IPS-18a (cell line): Measurements from ENCODE around the gene LRWD1.
A peak's percentile ranks its signal among the peaks of the same experiment; 100 is the strongest.

Source experiments
- H3K27ac ChIP-seq: one replicate; pipeline ENCODE4 v1.5.1; 2013; ENCODE audit warnings: low read length
- H3K27me3 ChIP-seq: one replicate; pipeline ENCODE4 v1.6.1; 2013; ENCODE audit warnings: mild to moderate bottlenecking, low read length; ENCODE audit not compliant: control insufficient read depth, insufficient read depth
- H3K36me3 ChIP-seq: one replicate; pipeline ENCODE4 v1.6.1; 2013; ENCODE audit warnings: low read depth, low read length; ENCODE audit not compliant: control insufficient read depth
- H3K4me1 ChIP-seq: one replicate; pipeline ENCODE4 v1.6.1; 2013; ENCODE audit warnings: low read depth, low read length; ENCODE audit not compliant: control insufficient read depth
- H3K4me3 ChIP-seq: one replicate; pipeline ENCODE4 v1.5.1; 2013; ENCODE audit warnings: low read length
- H3K9ac ChIP-seq: one replicate; pipeline ENCODE4 v1.6.1; 2013; ENCODE audit warnings: mild to moderate bottlenecking, low read length, moderate library complexity
- H3K9me3 ChIP-seq: one replicate; pipeline ENCODE4 v1.6.1; 2013; ENCODE audit warnings: low read depth, low read length; ENCODE audit not compliant: control insufficient read depth

Gene LRWD1

DNA sequence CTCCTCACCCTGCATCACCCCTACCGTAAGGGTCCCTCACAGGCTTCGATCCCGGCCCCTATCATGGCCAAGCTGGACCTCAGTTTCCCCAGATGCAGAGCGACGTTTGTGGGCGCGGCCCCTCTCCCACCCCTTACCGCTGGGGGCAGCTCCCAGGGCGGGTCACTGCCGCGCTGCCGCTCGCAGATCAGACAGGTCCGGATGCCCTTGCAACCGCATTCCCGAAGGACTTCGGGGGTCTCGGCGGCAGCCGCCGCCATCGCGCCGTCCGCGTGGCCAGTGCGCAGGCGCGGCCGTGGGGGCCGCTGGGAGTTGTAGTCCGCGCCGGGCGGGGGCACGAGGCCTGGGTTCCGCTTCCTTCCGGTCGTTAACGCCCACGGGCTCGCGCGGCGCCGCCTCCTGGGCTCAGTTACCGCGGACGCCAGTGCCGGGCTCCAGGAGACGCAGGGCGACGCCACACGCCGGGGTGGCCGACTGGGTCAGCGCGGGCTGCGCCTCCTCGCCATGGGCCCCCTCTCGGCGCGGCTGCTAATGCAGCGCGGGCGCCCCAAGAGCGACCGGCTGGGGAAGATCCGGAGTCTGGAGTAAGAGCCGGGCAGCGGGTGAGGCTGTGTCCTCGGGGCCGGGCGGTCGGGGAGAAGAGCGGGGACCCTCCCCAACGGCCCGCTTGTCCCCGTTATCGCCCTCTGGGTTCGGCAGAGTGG is at the start of gene LRWD1, which contains the start of gene ALKBH4:
Gene LRWD1, plus strand, starts transcription at position 408 of the 704 bp plus-strand sequence. Its CDS starts 97 bp downstream, at position 505.
Gene ALKBH4, minus strand, starts transcription at position 287 of the 704 bp plus-strand sequence. Its CDS starts 27 bp downstream, at position 260.
- no peaks in the 10 kb centered on the region for H3K9me3 ChIP-seq
- H3K27ac ChIP-seq: peak within 1 kb of the TSS; percentile 57
- peak within 1 kb of the TSS; percentile 91 for H3K9ac ChIP-seq
- H3K4me1 ChIP-seq: no peaks in the 10 kb centered on the region
- H3K36me3 ChIP-seq: no peaks in the 10 kb centered on the region
- peak within 1 kb of the TSS; percentile 99 for H3K4me3 ChIP-seq
- H3K27me3 ChIP-seq: no peaks in the 10 kb centered on the region

DNA sequence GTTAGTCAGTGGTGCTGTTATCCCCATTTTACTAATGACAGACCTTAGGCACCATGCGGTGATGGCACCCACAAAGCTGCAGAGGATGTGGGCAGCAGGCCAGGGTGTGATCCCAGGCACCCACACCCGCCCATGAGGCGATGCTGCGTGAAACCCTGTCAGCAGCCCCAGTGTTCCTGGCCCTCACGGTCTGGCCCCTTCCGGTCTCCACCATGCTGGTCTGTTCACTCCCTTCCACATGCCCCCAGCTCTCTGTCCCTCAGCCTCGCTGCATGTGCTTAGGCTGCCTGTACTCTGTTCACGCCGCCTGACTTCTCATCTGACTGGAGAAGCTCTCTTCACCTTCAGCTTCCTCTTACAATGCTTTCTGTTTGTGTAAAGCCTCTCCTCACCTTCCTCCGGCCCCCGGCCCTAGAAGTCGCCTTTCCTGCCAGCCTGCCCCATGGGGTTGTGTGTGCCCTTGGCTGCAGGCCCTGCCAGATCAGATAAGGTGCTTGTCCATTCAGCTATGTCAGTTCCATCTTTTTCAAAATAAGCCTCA is 49.0 kb upstream of the LRWD1 start:
- Histone ChIP-seq H3K36me3 (peaks cover 30% of the 10 kb centered on the region), H3K27ac (no peak overlapping the region), H3K4me3 (no peak overlapping the region), H3K27me3 (no peaks in the 10 kb centered on the region), H3K9me3 (no peaks in the 10 kb centered on the region), H3K9ac (no peak overlapping the region), H3K4me1 (no peaks in the 10 kb centered on the region)

DNA sequence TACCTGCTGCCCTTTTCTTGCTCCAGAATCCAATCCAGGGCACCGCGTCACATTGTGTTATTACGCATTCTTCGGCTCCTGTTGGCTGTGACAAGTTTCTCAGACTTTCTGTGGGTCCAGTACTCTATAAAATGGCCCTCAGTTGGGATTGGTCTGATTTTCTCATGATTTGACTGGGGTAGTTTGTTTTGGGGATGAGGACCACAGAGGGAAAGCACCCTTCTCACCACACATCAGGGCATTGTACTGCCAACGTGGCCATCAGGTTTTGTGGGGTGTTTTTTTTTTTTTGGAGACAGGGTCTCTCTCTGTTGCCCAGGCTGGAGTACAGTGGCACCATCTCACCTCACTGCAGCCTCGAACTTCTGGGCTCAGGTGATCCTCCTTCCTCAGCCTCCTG is 48.4 kb upstream of the LRWD1 start:
- no peaks in the 10 kb centered on the region for H3K9me3 ChIP-seq
- no peak overlapping the region for H3K27ac ChIP-seq
- peaks cover 30% of the 10 kb centered on the region for H3K36me3 ChIP-seq
- H3K9ac ChIP-seq: no peak overlapping the region
- H3K27me3 ChIP-seq: no peaks in the 10 kb centered on the region
- H3K4me1 ChIP-seq: no peaks in the 10 kb centered on the region
- no peak overlapping the region for H3K4me3 ChIP-seq

DNA sequence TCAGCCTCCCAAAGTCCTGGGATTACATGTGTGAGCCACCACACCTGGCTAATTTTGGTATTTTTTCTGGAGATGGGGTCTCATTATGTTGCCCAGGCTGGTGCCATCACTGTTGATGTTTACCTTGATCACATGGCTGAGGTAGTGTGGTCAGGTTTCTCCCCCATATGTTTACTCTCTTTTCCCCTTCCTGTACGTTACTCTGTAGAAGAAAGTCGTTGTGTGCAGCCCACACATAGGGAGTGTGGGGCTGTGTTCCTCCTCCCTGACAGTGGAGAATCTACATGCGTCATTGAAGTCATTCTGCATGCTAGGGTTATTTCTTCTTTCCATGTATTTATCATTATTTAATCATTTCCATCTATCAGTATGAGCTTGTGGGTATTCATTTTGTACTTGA is 47.7 kb upstream of the LRWD1 start:
- H3K4me1 ChIP-seq: no peaks in the 10 kb centered on the region
- H3K36me3 ChIP-seq: peaks cover 30% of the 10 kb centered on the region

DNA sequence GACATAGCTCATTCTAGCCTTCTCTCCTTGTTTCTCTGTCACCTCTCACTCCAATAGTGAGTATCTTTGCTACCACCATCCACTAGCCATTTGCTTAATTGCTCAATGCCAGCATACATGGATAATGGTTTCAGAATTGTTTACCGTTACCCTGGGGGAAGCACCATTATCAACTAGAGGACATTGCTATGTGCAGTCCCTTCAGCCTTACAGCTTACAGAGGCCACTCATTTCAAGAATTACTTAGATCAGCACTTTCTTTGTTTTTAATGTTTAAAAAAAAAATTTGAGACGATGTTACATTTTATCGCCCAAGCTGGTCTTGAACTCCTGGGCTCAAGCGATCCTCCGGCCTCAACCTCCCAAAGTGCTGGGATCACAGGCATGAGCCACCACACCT is 46.2 kb upstream of the LRWD1 start:
- Histone ChIP-seq H3K27ac (no peak overlapping the region), H3K4me3 (no peak overlapping the region), H3K36me3 (peaks cover 23% of the 10 kb centered on the region), H3K9me3 (no peaks in the 10 kb centered on the region), H3K9ac (no peak overlapping the region), H3K27me3 (no peaks in the 10 kb centered on the region), H3K4me1 (no peaks in the 10 kb centered on the region)

More for the DNA sequence above, 47.7 kb upstream of the LRWD1 start:
- Histone ChIP-seq H3K27me3 (no peaks in the 10 kb centered on the region), H3K9me3 (no peaks in the 10 kb centered on the region), H3K27ac (no peak overlapping the region), H3K9ac (no peak overlapping the region), H3K4me3 (no peak overlapping the region)

DNA sequence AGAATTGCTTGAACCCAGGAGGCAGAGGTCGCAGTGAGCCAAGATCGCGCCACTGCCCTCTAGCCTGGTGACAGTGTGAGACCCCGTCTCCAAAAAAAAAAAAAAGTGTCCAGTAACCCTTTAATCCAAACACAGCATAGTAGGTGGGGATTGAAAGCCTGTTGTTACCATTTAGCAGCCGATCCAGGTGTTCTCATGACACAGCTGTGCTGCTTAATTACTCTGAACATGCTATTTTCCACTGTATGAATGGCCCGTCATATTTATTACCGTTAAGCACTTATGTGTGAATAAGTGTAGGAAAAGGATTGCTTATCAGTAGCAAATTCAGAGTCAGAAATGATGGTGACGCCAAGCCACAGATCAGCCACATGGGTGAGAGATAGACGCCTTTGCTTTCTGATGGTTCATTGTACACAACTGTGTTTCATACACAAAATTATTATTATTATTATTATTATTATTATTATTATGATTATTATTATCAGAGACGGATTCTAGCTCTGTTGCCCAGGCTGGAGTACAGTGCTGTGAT is 43.0 kb upstream of the LRWD1 start:
- no peak overlapping the region for H3K4me3 ChIP-seq
- H3K36me3 ChIP-seq: peaks cover 20% of the 10 kb centered on the region
- H3K27ac ChIP-seq: no peak overlapping the region
- H3K27me3 ChIP-seq: no peaks in the 10 kb centered on the region
- no peak overlapping the region for H3K9ac ChIP-seq
- no peaks in the 10 kb centered on the region for H3K9me3 ChIP-seq
- H3K4me1 ChIP-seq: no peaks in the 10 kb centered on the region

DNA sequence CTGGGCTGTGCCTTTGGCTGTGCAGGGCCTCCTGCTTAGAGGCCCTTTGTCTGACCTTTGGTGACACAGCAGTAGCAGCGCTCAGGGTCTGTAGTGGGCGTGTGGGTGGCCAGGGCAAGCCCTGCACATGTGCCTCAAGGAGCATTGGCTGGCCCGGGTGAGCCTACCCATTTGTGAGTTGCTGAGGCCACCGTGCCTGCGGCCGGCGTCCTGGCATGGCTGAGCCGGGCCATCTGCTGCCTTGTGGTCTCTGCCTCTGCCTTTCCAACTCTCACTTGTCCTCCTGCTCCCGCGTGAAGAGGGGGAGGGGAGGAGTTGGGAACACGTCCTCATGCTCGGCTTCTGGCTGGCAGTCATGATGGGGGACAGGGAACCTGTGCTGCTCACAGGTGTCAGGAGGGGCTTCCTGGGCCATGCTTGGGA is 40.6 kb upstream of the LRWD1 start:
- Histone ChIP-seq H3K9me3 (no peaks in the 10 kb centered on the region), H3K4me1 (no peaks in the 10 kb centered on the region), H3K4me3 (no peak overlapping the region), H3K27me3 (no peaks in the 10 kb centered on the region), H3K36me3 (peaks cover 17% of the 10 kb centered on the region), H3K27ac (no peak overlapping the region), H3K9ac (no peak overlapping the region)

DNA sequence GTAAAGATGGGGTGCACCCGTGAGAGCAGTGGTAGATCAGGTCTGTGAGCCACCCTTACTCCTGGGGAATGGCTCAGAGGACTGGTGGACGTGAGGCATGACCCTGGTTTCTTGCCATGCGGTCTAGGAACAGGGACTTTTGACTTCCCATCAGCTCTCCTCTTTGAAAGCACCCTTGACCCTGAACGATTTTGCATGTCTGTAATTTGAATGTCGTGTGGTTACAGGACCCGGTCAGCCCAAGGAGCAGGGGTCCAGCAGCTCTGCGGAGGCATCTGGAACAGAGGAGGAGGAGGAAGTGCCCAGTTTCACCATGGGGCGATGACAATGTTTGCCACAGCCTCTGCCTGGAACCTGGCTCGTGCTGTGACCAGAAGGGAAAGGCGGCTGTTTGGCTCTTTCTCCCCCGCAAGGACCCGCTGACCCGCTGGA is 40.0 kb upstream of the LRWD1 start:
- H3K4me3 ChIP-seq: no peak overlapping the region
- no peaks in the 10 kb centered on the region for H3K9me3 ChIP-seq
- H3K27me3 ChIP-seq: no peaks in the 10 kb centered on the region
- H3K36me3 ChIP-seq: peaks cover 17% of the 10 kb centered on the region
- no peaks in the 10 kb centered on the region for H3K4me1 ChIP-seq
- H3K9ac ChIP-seq: no peak overlapping the region
- no peak overlapping the region for H3K27ac ChIP-seq

DNA sequence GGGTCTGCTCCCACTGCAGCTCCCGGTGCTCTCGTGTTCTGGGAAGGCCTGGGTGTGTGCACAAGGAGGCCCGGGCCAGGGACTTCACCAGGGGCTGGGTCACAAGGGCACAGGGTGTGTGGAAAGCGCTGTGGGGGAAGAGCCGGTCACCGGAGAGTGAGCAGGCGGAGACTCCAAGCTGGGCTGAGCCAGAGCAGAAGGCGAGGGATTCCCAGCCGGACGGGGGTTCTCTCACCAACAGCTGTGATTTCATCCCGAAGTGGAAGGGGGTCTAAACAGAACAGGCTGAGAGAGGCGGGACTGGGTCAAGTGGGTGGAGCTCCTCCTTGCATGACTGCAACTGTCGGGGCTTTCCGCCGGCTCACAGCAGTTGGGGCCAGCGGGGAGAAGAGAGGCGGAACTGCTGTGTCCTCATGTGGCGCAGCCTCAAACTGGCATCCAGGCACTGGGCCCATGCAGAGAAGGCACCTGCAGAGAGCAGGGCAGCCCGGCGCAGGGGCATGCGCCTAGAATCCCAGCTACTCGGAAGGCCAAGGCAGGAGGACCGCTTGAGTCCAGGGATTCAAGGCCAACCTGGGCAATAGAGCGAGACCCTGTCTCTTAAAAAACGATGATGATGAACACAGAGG is 39.0 kb upstream of the LRWD1 start:
- H3K9me3 ChIP-seq: no peaks in the 10 kb centered on the region
- no peaks in the 10 kb centered on the region for H3K27me3 ChIP-seq
- no peak overlapping the region for H3K4me3 ChIP-seq
- H3K36me3 ChIP-seq: peaks cover 12% of the 10 kb centered on the region
- H3K4me1 ChIP-seq: no peaks in the 10 kb centered on the region
- no peak overlapping the region for H3K27ac ChIP-seq
- no peak overlapping the region for H3K9ac ChIP-seq

DNA sequence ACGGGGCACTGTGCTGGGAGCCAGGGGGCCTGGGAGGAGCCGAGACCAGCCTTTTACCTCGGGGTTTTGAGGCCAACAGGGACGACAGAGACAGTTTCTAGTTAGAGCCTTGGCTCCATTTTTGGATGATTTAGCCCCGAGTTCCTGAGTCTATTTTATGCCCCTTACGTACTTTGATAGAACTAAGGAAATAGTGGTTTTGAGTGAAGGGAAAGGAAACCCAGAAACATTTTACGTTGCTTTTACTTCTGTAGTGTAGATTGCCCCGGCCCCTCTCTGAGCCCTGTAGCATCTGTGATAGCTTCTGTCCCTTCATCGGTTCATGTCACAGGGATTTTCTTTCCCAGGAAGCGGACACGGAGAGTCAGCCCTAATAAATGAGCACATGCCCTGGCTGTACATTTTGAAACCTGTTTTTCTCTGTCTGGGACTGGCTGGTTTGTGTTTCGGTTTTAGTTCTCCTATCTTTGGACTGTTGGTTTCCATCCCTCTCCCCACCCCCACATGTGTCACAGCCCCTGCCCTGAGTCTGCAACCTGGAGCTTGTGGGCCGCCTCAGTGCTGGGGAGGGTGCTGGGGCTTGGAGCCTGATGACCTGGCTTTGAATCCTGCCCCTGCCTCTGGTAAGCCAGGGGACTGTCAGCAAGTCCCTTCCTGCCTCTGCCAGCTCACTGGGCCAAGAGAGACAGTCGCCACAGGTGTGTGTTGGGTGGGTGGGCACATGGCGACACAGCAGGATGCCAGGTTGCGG is 38.3 kb upstream of the LRWD1 start:
- no peaks in the 10 kb centered on the region for H3K27me3 ChIP-seq
- H3K9me3 ChIP-seq: no peaks in the 10 kb centered on the region
- H3K4me3 ChIP-seq: no peak overlapping the region
- H3K9ac ChIP-seq: no peak overlapping the region
- H3K36me3 ChIP-seq: peaks cover 8% of the 10 kb centered on the region
- H3K27ac ChIP-seq: no peak overlapping the region
- H3K4me1 ChIP-seq: no peaks in the 10 kb centered on the region

DNA sequence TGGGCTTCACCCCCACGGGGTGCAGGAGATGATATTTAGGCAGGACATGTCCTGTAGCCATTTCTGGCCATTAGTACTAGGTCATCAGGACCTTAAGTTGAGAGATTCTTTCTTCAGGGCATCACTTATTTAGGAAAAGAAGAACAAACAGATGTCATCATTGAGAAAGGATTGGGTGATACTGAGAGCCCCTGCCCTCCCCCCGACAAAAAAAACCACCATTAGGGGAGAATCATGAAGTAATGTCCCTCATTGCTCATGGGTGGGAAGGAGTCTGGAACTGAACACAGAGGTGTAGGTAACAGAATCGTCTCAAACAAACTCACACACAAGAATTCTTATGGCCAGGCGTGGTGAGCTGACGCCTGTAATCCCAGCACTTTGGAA is 37.8 kb upstream of the LRWD1 start:
- H3K4me1 ChIP-seq: no peaks in the 10 kb centered on the region
- no peaks in the 10 kb centered on the region for H3K9me3 ChIP-seq
- peaks cover 8% of the 10 kb centered on the region for H3K36me3 ChIP-seq
- no peaks in the 10 kb centered on the region for H3K27me3 ChIP-seq
- no peak overlapping the region for H3K9ac ChIP-seq
- H3K4me3 ChIP-seq: no peak overlapping the region
- H3K27ac ChIP-seq: no peak overlapping the region
